GM23338 (cell line): ENCODE measurements around the gene ATP6V0A4. TPM values are rescaled to one million over a fixed set of nuclear protein-coding genes. Genes with fewer than 3 reads are reported as not detected.

Source experiments
- ATAC-seq: fragments of 200-7000 bp; cut with Tn5 transposase; 3 replicates; pipeline ENCODE4 v1.9.1; 2020
- DNase-seq: peaks from one replicate; pipeline ENCODE4 v3.0.0-alpha.2; 2015; ENCODE audit warnings: low spot score
- H2AFZ ChIP-seq: fragments of 200-600 bp; sonication (generic); 2 replicates; pipeline ENCODE4 v1.8.0; 2016; ENCODE audit warnings: antibody characterized with exemption, mild to moderate bottlenecking, moderate library complexity
- H3F3A ChIP-seq: fragments of 200-600 bp; sonication (generic); replicated peaks from 2 replicates; pipeline ENCODE4 v1.8.0; 2017; ENCODE audit warnings: antibody characterized with exemption, mixed run types, low read depth
- H3K27ac ChIP-seq: fragments of 200-600 bp; sonication (generic); 2 replicates; pipeline ENCODE4 v1.6.1; 2016; ENCODE audit warnings: low read depth
- H3K27me3 ChIP-seq: fragments of 200-600 bp; sonication (generic); 2 replicates; pipeline ENCODE4 v1.8.0; 2016; ENCODE audit warnings: mild to moderate bottlenecking, mixed run types, moderate library complexity; ENCODE audit not compliant: insufficient read depth
- H3K36me3 ChIP-seq: fragments of 200-600 bp; sonication (generic); 2 replicates; pipeline ENCODE4 v1.8.0; 2016; ENCODE audit warnings: mild to moderate bottlenecking; ENCODE audit not compliant: insufficient read depth
- H3K4me1 ChIP-seq: fragments of 200-600 bp; sonication (generic); 2 replicates; pipeline ENCODE4 v1.8.0; 2016; ENCODE audit warnings: mild to moderate bottlenecking, moderate library complexity; ENCODE audit not compliant: insufficient read depth
- H3K4me2 ChIP-seq: fragments of 200-600 bp; sonication (generic); 2 replicates; pipeline ENCODE4 v1.7.1; 2017; ENCODE audit warnings: mixed run types
- H3K4me3 ChIP-seq: fragments of 200-600 bp; sonication (generic); 2 replicates; pipeline ENCODE4 v1.6.1; 2016; ENCODE audit warnings: mixed run types
- H3K79me2 ChIP-seq: fragments of 200-600 bp; sonication (generic); replicated peaks from 2 replicates; pipeline ENCODE4 v1.8.0; 2017; ENCODE audit warnings: mild to moderate bottlenecking; ENCODE audit not compliant: insufficient read depth
- H3K9me2 ChIP-seq: fragments of 200-600 bp; sonication (generic); 2 replicates; pipeline ENCODE4 v1.8.0; 2017; ENCODE audit not compliant: insufficient read depth
- H4K20me1 ChIP-seq: fragments of 200-600 bp; sonication (generic); replicated peaks from 2 replicates; pipeline ENCODE4 v1.8.0; 2017; ENCODE audit warnings: mild to moderate bottlenecking; ENCODE audit not compliant: insufficient read depth
- H3K27ac Mint-ChIP-seq: 2 replicates; pipeline ENCODE4 v1.8.0; 2020; ENCODE audit warnings: inconsistent platforms, mild to moderate bottlenecking, moderate library complexity, mixed read lengths
- H3K27me3 Mint-ChIP-seq: 3 replicates; pipeline ENCODE4 v1.8.0; 2022; ENCODE audit warnings: low read depth, mild to moderate bottlenecking, moderate library complexity, mixed read lengths, inconsistent platforms; ENCODE audit not compliant: insufficient read depth, poor library complexity
- H3K36me3 Mint-ChIP-seq: 3 replicates; pipeline ENCODE4 v1.8.0; 2021; ENCODE audit warnings: low read depth, mild to moderate bottlenecking, inconsistent platforms, moderate library complexity, mixed read lengths
- H3K4me1 Mint-ChIP-seq: 3 replicates; pipeline ENCODE4 v1.8.0; 2020; ENCODE audit warnings: mild to moderate bottlenecking, inconsistent platforms, mixed read lengths
- H3K4me3 Mint-ChIP-seq: 3 replicates; pipeline ENCODE4 v1.8.0; 2021; ENCODE audit warnings: moderate library complexity, mild to moderate bottlenecking, inconsistent platforms, mixed read lengths
- H3K9me3 Mint-ChIP-seq: 3 replicates; pipeline ENCODE4 v1.8.0; 2020; ENCODE audit warnings: moderate library complexity, mild to moderate bottlenecking, inconsistent platforms, mixed read lengths
- CREB1 ChIP-seq: fragments of 250-450 bp; sonication (Bioruptor Pico); IDR thresholded peaks from 2 replicates; pipeline ENCODE4 v1.5.0; 2020; ENCODE audit warnings: low read depth, mild to moderate bottlenecking, moderate library complexity
- CTCF ChIP-seq, 2 experiments: fragments of 200-600 bp in 1 of 2; sonication (generic) in 1 of 2; conservative IDR thresholded peaks; 2 replicates each; pipeline versions ENCODE4 v1.5.1 to v1.6.1; 2016 to 2017; ENCODE audit warnings: antibody characterized with exemption in 2 of 2, low read depth in 2 of 2, mild to moderate bottlenecking in 2 of 2, moderate library complexity in 1 of 2
- EZH2 ChIP-seq: fragments of 200-600 bp; sonication (generic); IDR thresholded peaks from one replicate; pipeline ENCODE4 v1.8.0; 2017; ENCODE audit warnings: antibody characterized with exemption, mild to moderate bottlenecking, low read depth; ENCODE audit not compliant: unreplicated experiment
- JUNB ChIP-seq: IDR thresholded peaks from one replicate; pipeline ENCODE4 v1.6.1; 2016; ENCODE audit warnings: antibody characterized with exemption; ENCODE audit not compliant: unreplicated experiment
- NANOG ChIP-seq: IDR thresholded peaks from 2 replicates; pipeline ENCODE4 v1.6.1; 2016; ENCODE audit warnings: antibody characterized with exemption, borderline replicate concordance
- POLR2AphosphoS5 ChIP-seq: IDR thresholded peaks from 2 replicates; pipeline ENCODE4 v1.6.1; 2016; ENCODE audit warnings: antibody characterized with exemption, low read depth
- STAT1 ChIP-seq: IDR thresholded peaks from one replicate; pipeline ENCODE4 v1.6.1; 2016; ENCODE audit warnings: antibody characterized with exemption; ENCODE audit not compliant: unreplicated experiment
- ZNF114 ChIP-seq: fragments of 250-450 bp; sonication (Bioruptor Pico); IDR thresholded peaks from 2 replicates; pipeline ENCODE4 v1.5.0; 2020; ENCODE audit warnings: mild to moderate bottlenecking, moderate library complexity
- ZNF331 ChIP-seq: fragments of 250-450 bp; sonication (Bioruptor Pico); IDR thresholded peaks from 2 replicates; pipeline ENCODE4 v1.5.0; 2020; ENCODE audit warnings: low read depth, mild to moderate bottlenecking, moderate library complexity
- ZNF462 ChIP-seq: fragments of 250-450 bp; sonication (Bioruptor Pico); IDR thresholded peaks from 2 replicates; pipeline ENCODE4 v1.5.0; 2020; ENCODE audit warnings: mild to moderate bottlenecking, moderate library complexity
- polyA plus RNA-seq: library from polyadenylated mRNA; unstranded; fragments of >200 nt; fragmentation: Nextera tagmentation; extraction: Ambion mirVana; gene quantifications from 2 replicates; pipeline ENCODE4 v1.2.1, GENCODE V29; 2016
- total RNA-seq: library from RNA; depleted of rRNA; stranded (reverse); fragments of >200 nt; shearing (Covaris generic); gene quantifications from 2 replicates; pipeline ENCODE4 v1.2.3, GENCODE V29; 2014
- TF ChIP-seq, protein P1 (sequence below): IDR thresholded peaks from one replicate; pipeline ENCODE4 v1.6.1; 2018; ENCODE audit warnings: antibody characterized with exemption; ENCODE audit not compliant: unreplicated experiment

The ATP6V0A4 gene
- total and polyA plus RNA-seq, 2 experiments from 2014 or later, result 0.10 to 1.3 TPM

DNA sequence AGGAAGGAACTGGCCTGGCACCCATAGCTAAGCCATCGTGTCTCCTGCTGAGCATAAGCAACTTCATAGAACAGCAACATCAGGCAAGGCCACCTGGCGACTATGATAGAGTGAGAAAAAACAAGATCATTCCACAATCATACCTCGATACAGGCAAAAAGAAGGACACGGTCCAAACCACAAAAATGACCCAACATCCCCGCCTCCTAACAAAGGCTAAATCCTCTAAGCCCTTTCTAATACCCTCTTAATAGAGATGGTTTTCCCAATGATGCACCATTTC is 56.6 kb downstream of the ATP6V0A4 start:
- Histone ChIP-seq H2AFZ (no peak overlapping the region), H3K27ac (no peak overlapping the region), H3K4me2 (no peak overlapping the region), H3K9me2 (no peaks in the 10 kb centered on the region), H3F3A (no peaks in the 10 kb centered on the region), H3K79me2 (no peaks in the 10 kb centered on the region), H3K27me3 (no peaks in the 10 kb centered on the region), H3K36me3 (no peaks in the 10 kb centered on the region), H3K4me3 (no peak overlapping the region), H3K4me1 (no peaks in the 10 kb centered on the region), H4K20me1 (no peaks in the 10 kb centered on the region)
- no peak for DNase-seq
- no peak overlapping the region for H3K4me3 Mint-ChIP-seq
- H3K27me3 Mint-ChIP-seq, result peaks cover 6% of the 10 kb centered on the region
- H3K36me3 Mint-ChIP-seq, result 0 out of 3 replicates have a peak, but pooled peaks cover 3% of the 10 kb centered on the region
- TF ChIP-seq ZNF331 (CRISPR knock-in tag) (no peak), JUNB (no peak), EZH2 (no peak), NANOG (no peak), CTCF (conservative IDR thresholded peaks at IDR 0.05; ENCODE audit: low read depth in 2 of 2) (no peak), ZNF462 (CRISPR knock-in tag) (no peak), CREB1 (CRISPR knock-in tag) (no peak), STAT1 (no peak), ZNF114 (CRISPR knock-in tag) (no peak), POLR2AphosphoS5 (no peak)
- TF ChIP-seq, protein P1, sequence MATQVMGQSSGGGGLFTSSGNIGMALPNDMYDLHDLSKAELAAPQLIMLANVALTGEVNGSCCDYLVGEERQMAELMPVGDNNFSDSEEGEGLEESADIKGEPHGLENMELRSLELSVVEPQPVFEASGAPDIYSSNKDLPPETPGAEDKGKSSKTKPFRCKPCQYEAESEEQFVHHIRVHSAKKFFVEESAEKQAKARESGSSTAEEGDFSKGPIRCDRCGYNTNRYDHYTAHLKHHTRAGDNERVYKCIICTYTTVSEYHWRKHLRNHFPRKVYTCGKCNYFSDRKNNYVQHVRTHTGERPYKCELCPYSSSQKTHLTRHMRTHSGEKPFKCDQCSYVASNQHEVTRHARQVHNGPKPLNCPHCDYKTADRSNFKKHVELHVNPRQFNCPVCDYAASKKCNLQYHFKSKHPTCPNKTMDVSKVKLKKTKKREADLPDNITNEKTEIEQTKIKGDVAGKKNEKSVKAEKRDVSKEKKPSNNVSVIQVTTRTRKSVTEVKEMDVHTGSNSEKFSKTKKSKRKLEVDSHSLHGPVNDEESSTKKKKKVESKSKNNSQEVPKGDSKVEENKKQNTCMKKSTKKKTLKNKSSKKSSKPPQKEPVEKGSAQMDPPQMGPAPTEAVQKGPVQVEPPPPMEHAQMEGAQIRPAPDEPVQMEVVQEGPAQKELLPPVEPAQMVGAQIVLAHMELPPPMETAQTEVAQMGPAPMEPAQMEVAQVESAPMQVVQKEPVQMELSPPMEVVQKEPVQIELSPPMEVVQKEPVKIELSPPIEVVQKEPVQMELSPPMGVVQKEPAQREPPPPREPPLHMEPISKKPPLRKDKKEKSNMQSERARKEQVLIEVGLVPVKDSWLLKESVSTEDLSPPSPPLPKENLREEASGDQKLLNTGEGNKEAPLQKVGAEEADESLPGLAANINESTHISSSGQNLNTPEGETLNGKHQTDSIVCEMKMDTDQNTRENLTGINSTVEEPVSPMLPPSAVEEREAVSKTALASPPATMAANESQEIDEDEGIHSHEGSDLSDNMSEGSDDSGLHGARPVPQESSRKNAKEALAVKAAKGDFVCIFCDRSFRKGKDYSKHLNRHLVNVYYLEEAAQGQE, result no peak
- peaks cover 3% of the 10 kb centered on the region; the same call in 1 of the 3 replicates for H3K9me3 Mint-ChIP-seq
- peaks cover 17% of the 10 kb centered on the region for H3K4me1 Mint-ChIP-seq
- no peak for ATAC-seq
- H3K27ac Mint-ChIP-seq, result no peak overlapping the region; the same call in 1 of the 2 replicates
